Measurements from ENCODE around the gene FYCO1. TPM values are rescaled to one million over a fixed set of nuclear protein-coding genes. Genes with fewer than 3 reads are reported as not detected.

FYCO1 gene
- polyA plus RNA-seq, 1 experiment: 14.2 TPM

GRCh38 chr3:45915518-45916231 lies 79.9 kb downstream of the FYCO1 start:
- CTCF ChIA-PET: interaction anchor here (0.6 to 1.2 kb wide), 3 partner anchors 8 to 128 kb away, joined by 3 read pairs; no protein-coding TSS in a partner anchor
- Histone ChIP-seq H3K27me3 (ENCODE audit: control insufficient read depth, insufficient read depth, low read length) (no peaks in the 10 kb centered on the region), H3K4me3 (ENCODE audit: low read depth, low read length) (no peak overlapping the region), H3K36me3 (ENCODE audit: control insufficient read depth, insufficient read depth, low read length) (no peaks in the 10 kb centered on the region; the same call in 1 of the 2 replicates)
- no peak for TF ChIP-seq CTCF (IDR thresholded peaks at IDR 0.05; ENCODE audit: insufficient read depth, low read depth, low read length)
- POLR2A ChIA-PET: no interaction called here
- DNase-seq (ENCODE audit: low read depth): peak; percentile 68

GRCh38 chr3:45915059-45915439 lies 80.6 kb downstream of the FYCO1 start:
- H3K4me3 ChIP-seq (ENCODE audit: low read depth, low read length): no peak overlapping the region
- CTCF ChIA-PET: interaction anchor here (0.6 to 1.2 kb wide), 2 partner anchors 15 to 129 kb away, joined by 3 read pairs; no protein-coding TSS in a partner anchor
- TF ChIP-seq CTCF (IDR thresholded peaks at IDR 0.05; ENCODE audit: insufficient read depth, low read depth, low read length): no peak
- H3K27me3 ChIP-seq (ENCODE audit: control insufficient read depth, insufficient read depth, low read length): no peaks in the 10 kb centered on the region
- no peaks in the 10 kb centered on the region; the same call in 1 of the 2 replicates for H3K36me3 ChIP-seq (ENCODE audit: control insufficient read depth, insufficient read depth, low read length)
- POLR2A ChIA-PET: no interaction called here
- DNase-seq (ENCODE audit: low read depth): no peak

- TF ChIP-seq CTCF (IDR thresholded peaks at IDR 0.05; ENCODE audit: insufficient read depth, low read depth, low read length): no peak
- H3K36me3 ChIP-seq (ENCODE audit: control insufficient read depth, insufficient read depth, low read length): no peaks in the 10 kb centered on the region
- no peak overlapping the region for H3K4me3 ChIP-seq (ENCODE audit: low read depth, low read length)
- CTCF ChIA-PET: interaction anchor here (1.2 kb wide), 1 partner anchor 15 kb away, joined by 3 read pairs; no protein-coding TSS in a partner anchor
- POLR2A ChIA-PET: no interaction called here
- DNase-seq (ENCODE audit: low read depth): no peak
- no peaks in the 10 kb centered on the region for H3K27me3 ChIP-seq (ENCODE audit: control insufficient read depth, insufficient read depth, low read length)
Measured at GRCh38 chr3:45914362-45915058, 81.1 kb downstream of the FYCO1 start.

- POLR2A ChIA-PET: no interaction called here
- H3K36me3 ChIP-seq (ENCODE audit: control insufficient read depth, insufficient read depth, low read length): no peaks in the 10 kb centered on the region
- H3K4me3 ChIP-seq (ENCODE audit: low read depth, low read length): no peak overlapping the region
- TF ChIP-seq CTCF (IDR thresholded peaks at IDR 0.05; ENCODE audit: insufficient read depth, low read depth, low read length): no peak
- no peaks in the 10 kb centered on the region for H3K27me3 ChIP-seq (ENCODE audit: control insufficient read depth, insufficient read depth, low read length)
- DNase-seq (ENCODE audit: low read depth): no peak
- CTCF ChIA-PET: interaction anchor here (1.2 to 1.4 kb wide), 2 partner anchors 8 to 152 kb away, joined by 3 read pairs; no protein-coding TSS in a partner anchor
Measured at GRCh38 chr3:45912435-45912834, 83.2 kb downstream of the FYCO1 start.

- Histone ChIP-seq H3K4me3 (ENCODE audit: low read depth, low read length) (no peak overlapping the region), H3K27me3 (ENCODE audit: control insufficient read depth, insufficient read depth, low read length) (no peaks in the 10 kb centered on the region), H3K36me3 (ENCODE audit: control insufficient read depth, insufficient read depth, low read length) (no peaks in the 10 kb centered on the region)
- ChIA-PET CTCF (interaction anchor here (1.2 kb wide), 1 partner anchor 151 kb away, joined by 3 read pairs; no protein-coding TSS in a partner anchor), POLR2A (no interaction called here)
- no peak for DNase-seq (ENCODE audit: low read depth)
- no peak for TF ChIP-seq CTCF (IDR thresholded peaks at IDR 0.05; ENCODE audit: insufficient read depth, low read depth, low read length)
Measured at GRCh38 chr3:45911511-45912226, 84.0 kb downstream of the FYCO1 start.

All from BJ (cell line).